ENCODE results near the gene CDADC1.
A peak's percentile ranks its signal among the peaks of the same experiment; 100 is the strongest.
"Not testable (repeated sequence)": the region's sequence is repeated elsewhere in the genome, so short reads cannot be mapped to it uniquely, and the experiment has no call there.

Gene CDADC1

GRCh38 chr13:49240017-49240416, 7.7 kb upstream of the CDADC1 start:
- DNase-seq = peak; percentile 79

DNA sequence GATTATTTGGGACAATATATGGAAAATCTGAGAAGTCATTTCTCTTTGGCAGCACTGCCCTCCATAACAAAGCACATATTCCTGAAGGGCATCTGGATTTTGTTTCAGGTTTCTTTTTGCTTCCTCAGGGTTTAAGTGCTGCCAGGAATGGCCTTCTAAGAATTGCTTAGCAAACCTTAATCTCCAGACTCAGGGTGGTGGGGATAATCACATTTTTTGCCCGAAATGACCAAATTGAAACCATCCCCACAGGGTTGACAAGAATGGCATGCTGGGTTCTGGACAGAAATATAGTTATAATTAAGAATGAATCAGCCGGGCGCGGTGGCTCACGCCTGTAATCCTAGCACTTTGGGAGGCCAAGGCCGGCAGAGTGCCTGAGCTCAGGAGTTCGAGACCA, 6.4 kb upstream of the CDADC1 start:
- no peak for DNase-seq

DNA sequence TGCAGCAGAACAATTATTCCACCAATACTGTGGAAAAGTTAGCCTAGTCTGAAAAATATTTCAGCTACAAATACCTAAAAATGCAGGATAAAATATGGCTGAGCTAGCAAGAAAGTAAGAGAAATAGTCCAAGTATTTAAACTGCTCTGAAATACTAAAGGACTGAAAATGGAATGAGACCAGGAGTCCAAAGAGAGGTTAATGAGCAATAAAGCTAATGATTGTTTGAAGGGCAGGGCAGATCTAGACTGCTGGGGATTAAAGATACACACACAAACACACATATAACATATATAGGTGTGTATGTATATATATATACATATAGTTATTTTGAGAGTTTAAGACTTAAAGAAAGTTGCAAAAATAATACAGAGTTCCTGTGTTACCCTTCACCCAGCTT, 2.6 kb upstream of the CDADC1 start:
- no peak for DNase-seq

DNA sequence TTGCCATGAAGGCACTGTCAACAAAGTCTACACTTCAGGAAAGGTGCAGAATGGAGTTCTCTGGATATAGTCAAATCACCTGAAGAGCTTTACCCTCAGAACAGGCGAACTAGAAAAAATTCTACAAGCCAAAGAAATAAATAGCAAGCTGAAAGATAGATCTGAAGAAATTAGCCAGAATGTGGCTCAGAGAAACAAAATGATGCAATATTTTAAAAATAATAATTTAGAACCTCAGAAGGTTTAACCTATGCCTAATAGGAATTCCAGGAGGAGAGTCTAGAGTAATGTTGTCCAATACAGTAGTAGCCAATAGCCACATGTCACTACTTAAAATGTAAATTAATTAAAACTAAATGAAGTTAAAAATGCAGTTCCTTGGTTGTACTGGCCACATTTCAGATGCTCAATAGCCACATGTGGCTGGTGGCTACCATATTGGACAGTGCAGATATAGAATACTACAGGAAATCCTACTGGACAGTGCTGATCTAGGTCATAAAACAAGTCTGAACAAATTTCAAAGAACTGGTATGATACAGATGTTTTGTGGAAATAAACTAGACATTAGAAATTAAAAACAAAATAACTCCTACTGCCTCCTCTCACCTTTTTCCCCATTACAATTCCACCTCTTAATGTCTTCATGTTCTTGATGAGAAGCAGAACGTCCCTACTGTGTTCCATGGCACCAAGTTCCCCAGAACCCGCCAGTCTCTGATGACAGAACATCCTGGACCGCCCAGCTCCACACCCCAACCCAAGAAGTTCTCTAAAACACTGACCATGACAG, 679 bp upstream of the CDADC1 start:
- peak; percentile 46 for DNase-seq

DNA sequence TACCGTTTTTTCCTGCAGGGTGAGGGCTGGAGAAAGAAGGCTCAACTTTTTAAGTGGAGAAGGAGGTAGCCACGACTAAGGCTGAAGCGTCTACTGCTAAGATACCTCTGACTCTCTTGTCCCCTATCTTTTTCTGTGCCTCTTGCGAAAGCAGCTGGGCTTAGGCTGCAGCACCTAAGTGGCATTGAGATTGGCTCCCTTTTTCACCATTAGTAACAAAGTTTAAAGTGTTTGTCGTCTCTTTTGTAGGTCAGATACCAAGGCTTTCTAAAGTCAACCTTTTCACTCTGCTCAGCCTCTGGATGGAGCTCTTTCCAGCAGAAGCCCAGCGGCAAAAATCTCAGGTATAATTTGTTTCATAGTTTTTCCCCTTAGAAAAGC, 887 bp downstream of the CDADC1 start:
- peak; percentile 39 for DNase-seq

DNA sequence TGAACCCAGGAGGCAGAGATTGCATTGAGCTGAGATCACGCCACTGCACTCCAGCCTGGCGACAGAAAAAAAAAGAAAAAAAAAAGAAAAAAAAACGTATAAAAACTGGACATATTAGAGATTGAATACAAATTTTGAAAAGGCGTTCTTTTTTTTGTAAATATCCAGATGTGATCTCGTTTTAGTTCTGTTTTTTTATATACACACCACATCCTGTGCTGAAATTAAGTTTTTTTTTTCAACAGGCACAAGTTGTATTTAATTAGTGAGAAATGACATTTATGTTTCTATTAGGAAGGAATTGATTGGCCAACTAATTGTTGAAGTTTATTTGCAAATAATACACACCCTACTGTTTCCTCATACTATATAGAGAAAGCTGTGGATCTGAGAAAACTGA, 3.6 kb downstream of the CDADC1 start:
- no peak for DNase-seq

DNA sequence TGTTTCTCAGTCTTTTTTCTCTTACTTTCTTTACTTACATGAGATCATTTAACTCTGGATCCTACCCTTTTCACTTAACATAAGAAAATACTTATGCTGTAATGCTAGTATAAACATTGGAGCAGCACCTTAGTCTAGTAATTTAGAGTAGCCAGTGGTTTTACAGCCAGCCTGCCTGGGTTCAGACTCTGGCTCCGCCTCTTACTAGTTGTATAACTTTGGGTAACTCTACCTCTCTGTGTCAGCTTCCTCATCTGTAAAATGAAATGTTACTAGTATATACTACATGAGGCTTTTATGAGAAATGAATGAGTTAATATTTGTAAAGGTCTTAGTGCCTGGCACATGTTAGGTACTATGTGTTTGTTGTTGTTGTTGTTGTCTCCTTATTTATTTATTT, 5.6 kb downstream of the CDADC1 start:
- peak; percentile 52 for DNase-seq

GRCh38 chr13:49254007-49254406, 6.3 kb downstream of the CDADC1 start:
- peak; percentile 36 for DNase-seq

DNA sequence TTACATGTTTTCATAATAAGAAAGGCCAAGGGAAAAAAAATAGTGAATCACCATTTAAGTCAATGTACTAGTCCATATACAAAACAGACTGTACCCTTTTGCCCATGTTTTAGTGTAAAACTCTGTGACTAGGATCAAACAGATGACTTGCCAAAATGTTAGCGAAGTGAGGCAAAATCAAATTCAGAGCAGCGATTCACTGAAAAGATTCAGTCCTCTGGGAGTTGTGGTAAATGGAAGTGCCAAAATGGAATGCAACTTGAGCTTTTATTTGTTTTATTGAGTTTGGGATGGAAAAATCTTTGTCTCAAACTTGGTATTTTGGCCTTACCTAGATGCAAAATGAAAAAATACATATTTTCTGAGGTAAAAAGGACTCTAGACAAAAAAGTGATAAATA, 9.1 kb downstream of the CDADC1 start:
- no peak for DNase-seq

DNA sequence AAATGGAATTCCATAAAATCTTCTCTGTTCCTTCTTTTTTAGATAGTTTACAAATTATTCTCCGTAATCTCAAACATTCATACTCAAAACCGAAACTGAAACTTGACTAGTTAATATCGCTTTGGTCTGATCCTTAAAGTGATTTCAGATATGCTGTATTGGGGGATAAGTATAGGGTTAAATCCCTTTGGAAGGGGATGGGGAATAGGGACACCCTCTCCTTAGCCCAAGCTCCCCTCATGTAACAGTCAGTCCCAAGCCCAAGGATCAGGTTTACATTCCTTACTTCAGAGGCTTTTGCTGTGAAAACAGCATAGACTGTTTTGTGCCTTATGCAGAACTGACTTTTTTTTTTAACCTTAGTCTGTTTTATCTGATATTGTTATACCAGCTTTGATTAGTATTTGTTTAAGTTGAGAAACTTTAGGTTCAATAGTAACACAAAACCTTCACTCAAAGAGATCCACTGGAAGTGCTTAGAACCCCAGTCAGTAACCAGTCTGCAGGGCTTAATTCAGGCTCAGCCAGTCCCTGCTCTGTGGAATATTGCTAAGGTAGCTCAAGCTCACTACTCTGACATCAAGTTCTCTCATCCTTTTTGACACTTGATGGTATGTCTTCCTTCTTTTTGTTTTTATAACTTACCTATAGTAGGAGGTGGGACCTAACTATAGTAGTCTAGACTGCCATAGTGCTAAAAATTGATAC, 10.5 kb downstream of the CDADC1 start:
- peak; percentile 40 for DNase-seq

DNA sequence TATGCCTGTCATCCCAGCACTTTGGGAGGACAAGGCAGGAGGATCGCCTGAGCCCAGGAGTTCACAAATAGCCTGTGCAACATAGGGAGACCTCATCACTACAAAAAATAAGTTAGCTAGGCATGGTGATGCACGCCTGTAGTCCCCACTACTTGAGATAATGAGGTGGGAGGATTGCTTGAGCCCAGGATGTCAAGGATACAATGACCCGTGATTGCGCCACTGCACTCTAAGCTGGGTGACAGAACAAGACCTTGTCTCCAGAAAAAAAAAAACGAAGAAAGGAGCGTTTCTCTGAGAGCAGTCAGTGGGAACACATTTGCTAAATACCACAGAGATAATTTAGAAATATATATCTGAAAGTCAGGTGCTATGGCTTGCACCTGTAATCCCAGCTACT, 11.9 kb downstream of the CDADC1 start:
- no peak for DNase-seq

DNA sequence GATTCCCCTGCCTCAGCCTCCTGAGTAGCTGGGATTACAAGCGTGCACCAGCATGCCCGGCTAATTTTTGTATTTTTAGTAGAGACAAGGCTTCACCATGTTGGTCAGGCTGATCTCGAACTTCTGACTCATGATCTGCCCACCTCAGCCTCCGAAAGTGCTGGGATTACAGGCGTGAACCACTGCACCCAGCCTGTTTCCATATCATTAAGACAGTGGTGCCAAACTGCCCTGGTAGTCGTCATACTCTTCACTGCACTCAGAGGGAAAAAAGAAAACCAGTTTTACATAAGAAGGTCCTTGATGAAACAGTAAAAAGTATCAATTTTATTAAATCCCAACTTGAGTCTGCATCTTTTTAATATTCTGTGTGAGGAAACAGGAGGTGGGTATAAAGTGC, 14.9 kb downstream of the CDADC1 start:
- no peak for DNase-seq

- no peak for DNase-seq
These were observed 18.1 kb downstream of the CDADC1 start for GRCh38 chr13:49265822-49266221.

GRCh38 chr13:49271264-49271663, 23.5 kb downstream of the CDADC1 start:
- DNase-seq = no peak

DNA sequence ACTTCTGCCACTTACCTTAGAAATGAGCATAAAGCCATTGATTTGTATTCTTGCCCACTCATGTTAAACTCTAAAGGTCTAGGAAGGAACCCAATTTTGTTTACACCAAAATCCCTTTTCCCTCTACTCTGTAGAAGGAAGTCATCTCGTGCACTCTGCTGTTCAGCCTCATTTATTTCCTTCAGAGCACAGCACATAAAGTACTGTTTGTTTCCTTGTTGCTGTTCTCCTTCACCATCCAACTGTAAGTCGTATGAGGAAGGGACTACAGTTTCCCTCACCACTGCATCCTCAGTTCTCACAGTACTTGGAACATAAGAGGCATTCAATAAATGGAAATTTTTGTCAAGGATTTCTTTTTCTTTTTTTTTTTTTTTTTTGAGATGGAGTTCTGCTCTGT, 24.6 kb downstream of the CDADC1 start:
- no peak for DNase-seq

- DNase-seq = no peak
These were observed 30.5 kb downstream of the CDADC1 start for GRCh38 chr13:49278211-49278610.

DNA sequence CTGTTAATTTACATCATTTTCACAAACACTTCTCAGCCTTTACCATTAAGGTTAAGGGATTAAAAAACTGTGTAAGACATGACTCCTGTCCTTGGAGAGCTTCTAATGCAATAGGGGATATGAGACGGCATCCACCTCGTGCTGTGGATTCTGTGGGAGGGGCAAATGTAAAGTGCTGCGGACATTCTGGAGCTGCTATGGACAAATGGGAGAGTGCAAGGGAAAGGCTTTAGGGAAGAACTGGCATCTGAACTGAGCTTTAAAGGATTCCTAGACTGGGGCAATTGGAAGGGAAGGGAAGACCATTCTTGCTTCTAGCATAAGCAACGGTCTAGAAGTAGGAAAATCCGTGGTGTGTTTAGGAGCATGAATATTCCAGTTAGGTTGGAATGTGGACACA, 31.4 kb downstream of the CDADC1 start:
- DNase-seq = no peak

DNA sequence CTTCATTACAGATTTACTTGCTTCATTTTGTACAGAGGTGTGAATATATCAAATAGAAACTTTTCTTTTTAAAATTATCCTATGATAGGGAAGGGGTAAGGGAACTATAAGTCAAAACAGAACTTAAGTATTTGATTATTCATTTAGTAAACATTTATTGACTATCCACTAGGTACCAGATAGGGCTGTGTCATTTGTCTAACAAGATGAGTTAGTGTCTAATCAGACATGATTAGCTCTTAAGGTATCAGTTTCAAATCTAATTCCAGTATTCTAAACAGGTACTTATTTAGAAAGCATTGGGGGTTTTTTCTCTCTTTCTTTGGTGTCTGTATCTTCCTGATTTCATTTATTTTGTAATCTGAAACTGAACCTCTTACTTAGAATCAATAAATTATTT, 32.2 kb downstream of the CDADC1 start:
- DNase-seq = no peak

- DNase-seq = no peak
These were observed 40.3 kb downstream of the CDADC1 start for GRCh38 chr13:49287995-49288394.

GRCh38 chr13:49288458-49288857, 40.7 kb downstream of the CDADC1 start:
- no peak for DNase-seq

GRCh38 chr13:49292742-49293486, 45.2 kb downstream of the CDADC1 start:
- DNase-seq = peak; percentile 66

- DNase-seq = not testable (repeated sequence)
These were observed 47.0 kb downstream of the CDADC1 start for GRCh38 chr13:49294723-49295122.

- DNase-seq = no peak
These were observed 47.5 kb downstream of the CDADC1 start for GRCh38 chr13:49295244-49295643.

GRCh38 chr13:49296659-49297058, 48.9 kb downstream of the CDADC1 start:
- DNase-seq = no peak
